Transverse colon (tissue), 4 donors: ENCODE data around the gene CPLX4.

Experiments used
- POLR2A ChIP-seq: fragments of 450-650 bp; IDR thresholded peaks from one replicate; pipeline ENCODE4 v1.6.1; 2016; ENCODE audit warnings: antibody characterized with exemption, mild to moderate bottlenecking, moderate library complexity
- POLR2AphosphoS5 ChIP-seq, 3 donors: sonication (generic); formaldehyde crosslinking; IDR thresholded peaks; one replicate each; pipeline ENCODE4 v1.6.1; 2016; ENCODE audit warnings: antibody characterized with exemption in 3 of 3
- TF ChIP-seq, protein P1 (sequence below), 5 experiments: fragments of 200-600 bp in 3 of 5; fragments of 450-650 bp in 2 of 5; sonication (generic) in 3 of 5; IDR thresholded peaks; 1 replicate in 2 of 5; 2 replicates in 3 of 5; pipeline ENCODE4 v1.5.1; 2016 to 2017; ENCODE audit warnings: antibody characterized with exemption in 5 of 5, inconsistent platforms in 3 of 5, mild to moderate bottlenecking in 2 of 5, moderate library complexity in 1 of 5

DNA sequence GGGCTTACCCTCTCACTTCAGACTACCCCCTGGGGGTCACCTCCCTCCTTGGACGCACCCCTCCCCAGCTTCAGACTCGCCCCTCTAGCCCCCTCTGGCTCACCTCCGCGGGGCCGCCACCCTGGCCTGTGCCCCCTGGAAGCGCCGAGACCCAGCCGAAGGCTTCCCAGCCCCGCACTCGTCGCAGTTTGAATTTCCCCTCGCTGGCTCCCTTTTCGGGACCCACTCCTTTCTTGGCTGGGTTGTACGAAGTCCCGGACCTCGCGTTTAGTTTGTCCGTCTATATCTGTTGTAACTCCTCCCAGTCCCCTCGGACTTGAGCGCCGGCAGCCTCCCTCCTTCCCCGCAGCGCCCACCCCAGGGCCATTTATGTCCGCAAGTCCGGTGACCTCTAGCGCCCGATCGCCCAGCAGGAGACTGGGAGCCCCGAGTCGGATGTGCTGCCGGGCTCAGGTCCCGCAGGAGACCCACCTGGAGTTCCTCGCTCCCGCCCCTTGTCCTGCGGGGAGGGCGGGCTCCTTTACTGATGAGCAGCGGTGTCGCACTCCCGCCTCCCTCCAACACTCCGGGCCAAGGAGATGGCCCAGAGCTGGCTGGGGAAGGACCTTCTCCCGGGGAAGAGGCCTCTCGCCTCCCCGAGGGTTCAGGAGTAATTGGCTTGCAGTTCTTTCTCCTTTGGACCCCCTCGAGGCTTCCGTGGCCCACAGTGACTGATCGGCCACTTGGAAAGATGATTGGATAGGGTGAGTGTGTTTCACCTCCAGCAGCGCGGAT lies 44.5 kb downstream of the CPLX4 start:
- TF ChIP-seq, protein P1, sequence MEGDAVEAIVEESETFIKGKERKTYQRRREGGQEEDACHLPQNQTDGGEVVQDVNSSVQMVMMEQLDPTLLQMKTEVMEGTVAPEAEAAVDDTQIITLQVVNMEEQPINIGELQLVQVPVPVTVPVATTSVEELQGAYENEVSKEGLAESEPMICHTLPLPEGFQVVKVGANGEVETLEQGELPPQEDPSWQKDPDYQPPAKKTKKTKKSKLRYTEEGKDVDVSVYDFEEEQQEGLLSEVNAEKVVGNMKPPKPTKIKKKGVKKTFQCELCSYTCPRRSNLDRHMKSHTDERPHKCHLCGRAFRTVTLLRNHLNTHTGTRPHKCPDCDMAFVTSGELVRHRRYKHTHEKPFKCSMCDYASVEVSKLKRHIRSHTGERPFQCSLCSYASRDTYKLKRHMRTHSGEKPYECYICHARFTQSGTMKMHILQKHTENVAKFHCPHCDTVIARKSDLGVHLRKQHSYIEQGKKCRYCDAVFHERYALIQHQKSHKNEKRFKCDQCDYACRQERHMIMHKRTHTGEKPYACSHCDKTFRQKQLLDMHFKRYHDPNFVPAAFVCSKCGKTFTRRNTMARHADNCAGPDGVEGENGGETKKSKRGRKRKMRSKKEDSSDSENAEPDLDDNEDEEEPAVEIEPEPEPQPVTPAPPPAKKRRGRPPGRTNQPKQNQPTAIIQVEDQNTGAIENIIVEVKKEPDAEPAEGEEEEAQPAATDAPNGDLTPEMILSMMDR (IDR thresholded peaks at IDR 0.05): no peak
- TF ChIP-seq POLR2A: no peak
- no peak for TF ChIP-seq POLR2AphosphoS5 (IDR thresholded peaks at IDR 0.05)
